Mesendoderm (in vitro differentiated cells): Measurements from ENCODE around the gene KRTAP10-2.
A peak's percentile ranks its signal among the peaks of the same experiment; 100 is the strongest.

Experiments
- DNase-seq: peaks from one replicate; pipeline ENCODE4 v3.0.0; 2013
- H2AK5ac ChIP-seq: 2 replicates; pipeline ENCODE4 v1.6.1; 2013; ENCODE audit warnings: low read length, inconsistent platforms
- H2BK120ac ChIP-seq: 2 replicates; pipeline ENCODE4 v1.6.1; 2013; ENCODE audit warnings: low read depth, mild to moderate bottlenecking, low read length, moderate library complexity, mixed read lengths
- H2BK15ac ChIP-seq: replicated peaks from 2 replicates; pipeline ENCODE4 v1.6.1; 2013; ENCODE audit warnings: low read depth, mild to moderate bottlenecking, moderate library complexity
- H2BK5ac ChIP-seq: 2 replicates; pipeline ENCODE4 v1.6.1; 2013; ENCODE audit warnings: low read length, inconsistent platforms
- H3K18ac ChIP-seq: 2 replicates; pipeline ENCODE4 v1.6.1; 2013; ENCODE audit warnings: mild to moderate bottlenecking, low read length, mixed read lengths
- H3K23ac ChIP-seq: one replicate; pipeline ENCODE4 v1.6.1; 2013; ENCODE audit warnings: low read length
- H3K27ac ChIP-seq: 2 replicates; pipeline ENCODE4 v1.5.1; 2013; ENCODE audit warnings: low read depth, mild to moderate bottlenecking, inconsistent platforms, low read length, moderate library complexity
- H3K27me3 ChIP-seq: 2 replicates; pipeline ENCODE4 v1.6.1; 2013; ENCODE audit warnings: low read length, control low read depth, mild to moderate bottlenecking, inconsistent platforms; ENCODE audit not compliant: insufficient read depth, poor library complexity
- H3K36me3 ChIP-seq: 2 replicates; pipeline ENCODE4 v1.6.1; 2013; ENCODE audit warnings: low read length, inconsistent platforms; ENCODE audit not compliant: control insufficient read depth, insufficient read depth
- H3K4ac ChIP-seq: one replicate; pipeline ENCODE4 v1.6.1; 2013; ENCODE audit warnings: low read depth, mild to moderate bottlenecking, low read length, moderate library complexity
- H3K4me1 ChIP-seq: 2 replicates; pipeline ENCODE4 v1.6.1; 2013; ENCODE audit warnings: low read depth, low read length, inconsistent platforms; ENCODE audit not compliant: control insufficient read depth
- H3K4me2 ChIP-seq: 2 replicates; pipeline ENCODE4 v1.6.1; 2013; ENCODE audit warnings: low read length
- H3K4me3 ChIP-seq: 2 replicates; pipeline ENCODE4 v1.5.1; 2013; ENCODE audit warnings: mild to moderate bottlenecking, low read length
- H3K56ac ChIP-seq: one replicate; pipeline ENCODE4 v1.6.1; 2013; ENCODE audit warnings: low read length
- H3K79me1 ChIP-seq: 2 replicates; pipeline ENCODE4 v1.6.1; 2013; ENCODE audit warnings: low read length, inconsistent platforms
- H3K79me2 ChIP-seq: 2 replicates; pipeline ENCODE4 v1.6.1; 2013; ENCODE audit warnings: mild to moderate bottlenecking, low read length; ENCODE audit not compliant: control insufficient read depth, insufficient read depth
- H3K9ac ChIP-seq: 2 replicates; pipeline ENCODE4 v1.6.1; 2013; ENCODE audit warnings: low read length, inconsistent platforms
- H4K5ac ChIP-seq: one replicate; pipeline ENCODE4 v1.6.1; 2013; ENCODE audit warnings: low read length
- H4K8ac ChIP-seq: one replicate; pipeline ENCODE4 v1.6.1; 2013; ENCODE audit warnings: low read depth, mild to moderate bottlenecking, control low read depth, low read length, moderate library complexity
- WGBS: extraction: QIAGEN DNeasy Blood & Tissue Kit; methylation state at CpG from one replicate; pipeline ENCODE4 v1.1.7; 2013; ENCODE audit warnings: low lambda C conversion rate, missing lambda C conversion rate; ENCODE audit not compliant: insufficient coverage; ENCODE audit errors: extremely low coverage; 5-methylcytosine and 5-hydroxymethylcytosine counted together

The KRTAP10-2 gene

GRCh38 chr21:44596068-44596725 is 44.9 kb upstream of the KRTAP10-2 start:
- no CpG with 5 or more reads among the region's 9 CpGs for WGBS

DNA sequence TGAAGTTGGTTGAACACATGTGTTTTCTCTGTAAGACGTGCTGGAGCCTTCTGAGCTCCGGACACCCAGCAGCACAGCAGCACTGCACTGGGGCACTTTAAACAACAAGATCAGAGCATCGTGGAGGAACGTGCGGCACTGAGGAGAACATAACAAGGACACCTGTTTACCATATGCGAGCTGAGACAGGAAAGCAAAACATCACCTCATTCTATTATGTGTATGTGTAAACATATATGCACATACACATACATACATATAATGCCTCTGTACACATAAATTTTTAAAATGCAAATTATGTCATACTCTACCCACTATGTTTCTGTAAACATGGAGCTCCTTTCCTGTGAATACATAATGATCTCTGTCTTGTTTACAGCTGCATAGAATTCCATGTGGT is 44.2 kb upstream of the KRTAP10-2 start:
- H3K79me2 ChIP-seq = no peaks in the 10 kb centered on the region
- no peak overlapping the region for H3K27ac ChIP-seq
- WGBS = no CpG with 5 or more reads among the region's 6 CpGs
- H3K4me2 ChIP-seq = no peak overlapping the region
- no peak overlapping the region for H2AK5ac ChIP-seq
- H3K27me3 ChIP-seq = no peaks in the 10 kb centered on the region
- no peak overlapping the region for H3K4ac ChIP-seq
- no peak overlapping the region for H3K23ac ChIP-seq
- no peak for DNase-seq
- H3K56ac ChIP-seq = no peak overlapping the region
- no peak overlapping the region for H4K8ac ChIP-seq
- H3K36me3 ChIP-seq = no peaks in the 10 kb centered on the region
- peaks cover 4% of the 10 kb centered on the region for H3K4me1 ChIP-seq
- H3K79me1 ChIP-seq = no peaks in the 10 kb centered on the region
- no peak overlapping the region for H4K5ac ChIP-seq
- H2BK15ac ChIP-seq = no peak overlapping the region
- H3K9ac ChIP-seq = no peak overlapping the region
- no peak overlapping the region for H2BK120ac ChIP-seq
- no peak overlapping the region for H2BK5ac ChIP-seq
- H3K4me3 ChIP-seq = no peak overlapping the region
- no peak overlapping the region for H3K18ac ChIP-seq

More at GRCh38 chr21:44596068-44596725, 44.9 kb upstream of the KRTAP10-2 start:
- H2BK5ac ChIP-seq = no peak overlapping the region
- no peaks in the 10 kb centered on the region for H3K79me2 ChIP-seq
- peak overlapping the region; percentile 10 for H3K56ac ChIP-seq
- no peak overlapping the region for H2BK15ac ChIP-seq
- H3K4me3 ChIP-seq = no peak overlapping the region
- H3K4me1 ChIP-seq = peaks cover 4% of the 10 kb centered on the region
- H4K5ac ChIP-seq = no peak overlapping the region
- no peak overlapping the region for H3K9ac ChIP-seq
- no peak overlapping the region for H4K8ac ChIP-seq
- H3K79me1 ChIP-seq = no peaks in the 10 kb centered on the region
- H2BK120ac ChIP-seq = no peak overlapping the region
- H3K4ac ChIP-seq = no peak overlapping the region
- H3K18ac ChIP-seq = no peak overlapping the region
- H3K23ac ChIP-seq = no peak overlapping the region
- no peaks in the 10 kb centered on the region for H3K36me3 ChIP-seq
- H2AK5ac ChIP-seq = peak overlapping the region; percentile 63
- DNase-seq = no peak
- H3K4me2 ChIP-seq = no peak overlapping the region
- H3K27ac ChIP-seq = no peak overlapping the region
- H3K27me3 ChIP-seq = no peaks in the 10 kb centered on the region

GRCh38 chr21:44594406-44594916 is 43.2 kb upstream of the KRTAP10-2 start:
- H2BK5ac ChIP-seq = no peak overlapping the region

GRCh38 chr21:44593598-44594405 is 42.5 kb upstream of the KRTAP10-2 start:
- H3K56ac ChIP-seq = peak overlapping the region; percentile 49
- WGBS = no CpG with 5 or more reads among the region's 20 CpGs
- H2BK5ac ChIP-seq = no peak overlapping the region
- H3K27ac ChIP-seq = no peak overlapping the region
- peaks cover 4% of the 10 kb centered on the region for H3K4me1 ChIP-seq
- H3K23ac ChIP-seq = no peak overlapping the region
- no peaks in the 10 kb centered on the region for H3K27me3 ChIP-seq
- H3K36me3 ChIP-seq = no peaks in the 10 kb centered on the region
- no peak overlapping the region for H3K4me2 ChIP-seq
- H3K79me1 ChIP-seq = no peaks in the 10 kb centered on the region
- H2BK15ac ChIP-seq = no peak overlapping the region
- DNase-seq = peak; percentile 22
- no peaks in the 10 kb centered on the region for H3K79me2 ChIP-seq
- H3K18ac ChIP-seq = peak overlapping the region; percentile 31
- no peak overlapping the region for H3K4ac ChIP-seq
- H2BK120ac ChIP-seq = no peak overlapping the region
- no peak overlapping the region for H4K8ac ChIP-seq
- H2AK5ac ChIP-seq = no peak overlapping the region
- no peak overlapping the region for H4K5ac ChIP-seq
- H3K4me3 ChIP-seq = no peak overlapping the region
- H3K9ac ChIP-seq = no peak overlapping the region

More at GRCh38 chr21:44594406-44594916, 43.2 kb upstream of the KRTAP10-2 start:
- Histone ChIP-seq H3K4me1 (peaks cover 4% of the 10 kb centered on the region), H4K5ac (no peak overlapping the region), H2AK5ac (no peak overlapping the region), H3K27ac (no peak overlapping the region), H3K4me2 (no peak overlapping the region), H3K27me3 (no peaks in the 10 kb centered on the region), H3K9ac (no peak overlapping the region), H2BK120ac (no peak overlapping the region), H3K23ac (no peak overlapping the region), H4K8ac (no peak overlapping the region), H3K79me1 (no peaks in the 10 kb centered on the region), H3K4me3 (no peak overlapping the region), H3K56ac (no peak overlapping the region), H2BK15ac (no peak overlapping the region), H3K36me3 (no peaks in the 10 kb centered on the region), H3K79me2 (no peaks in the 10 kb centered on the region), H3K18ac (no peak overlapping the region), H3K4ac (no peak overlapping the region)
- DNase-seq = no peak
- no CpG with 5 or more reads among the region's 12 CpGs for WGBS

GRCh38 chr21:44592446-44593311 is 41.4 kb upstream of the KRTAP10-2 start, which contains the start of gene KRTAP10-6:
Gene KRTAP10-6 (minus strand): TSS chr21:44592505. CDS start chr21:44592484, 21 bp downstream.
- no peak within 1 kb of the TSS for H2AK5ac ChIP-seq
- H3K4me3 ChIP-seq = no peak within 1 kb of the TSS
- peaks cover 4% of the 10 kb centered on the region for H3K4me1 ChIP-seq
- H3K18ac ChIP-seq = no peak within 1 kb of the TSS
- H3K27ac ChIP-seq = no peak within 1 kb of the TSS
- H2BK15ac ChIP-seq = no peak within 1 kb of the TSS
- H4K5ac ChIP-seq = no peak within 1 kb of the TSS
- DNase-seq = no peak
- H3K79me1 ChIP-seq = no peaks in the 10 kb centered on the region
- no peaks in the 10 kb centered on the region for H3K36me3 ChIP-seq
- WGBS = no CpG with 5 or more reads among the region's 33 CpGs
- H3K9ac ChIP-seq = no peak within 1 kb of the TSS
- H4K8ac ChIP-seq = no peak within 1 kb of the TSS
- peak within 1 kb of the TSS; percentile 73 for H3K56ac ChIP-seq
- H3K27me3 ChIP-seq = no peaks in the 10 kb centered on the region
- H3K23ac ChIP-seq = no peak within 1 kb of the TSS
- no peaks in the 10 kb centered on the region for H3K79me2 ChIP-seq
- no peak within 1 kb of the TSS for H3K4ac ChIP-seq
- no peak within 1 kb of the TSS for H2BK120ac ChIP-seq
- H2BK5ac ChIP-seq = no peak within 1 kb of the TSS
- H3K4me2 ChIP-seq = no peak within 1 kb of the TSS
